ENCODE data around the gene MAN1A1. TPM values are rescaled to one million over a fixed set of nuclear protein-coding genes. Genes with fewer than 3 reads are reported as not detected.

The MAN1A1 gene
- polyA plus RNA-seq, 1 experiment: 27.5 TPM

- no peaks in the 10 kb centered on the region for H3K27me3 ChIP-seq (ENCODE audit: control insufficient read depth, insufficient read depth, low read length)
- H3K9me3 ChIP-seq (ENCODE audit: control insufficient read depth, insufficient read depth, low read length): no peaks in the 10 kb centered on the region
- POLR2A ChIA-PET: no interaction called here
- no peak overlapping the region for H3K4me3 ChIP-seq (ENCODE audit: low read depth, low read length)
- CTCF ChIA-PET: no interaction called here
- DNase-seq (ENCODE audit: low read depth, low spot score): no peak
- TF ChIP-seq, protein P1, sequence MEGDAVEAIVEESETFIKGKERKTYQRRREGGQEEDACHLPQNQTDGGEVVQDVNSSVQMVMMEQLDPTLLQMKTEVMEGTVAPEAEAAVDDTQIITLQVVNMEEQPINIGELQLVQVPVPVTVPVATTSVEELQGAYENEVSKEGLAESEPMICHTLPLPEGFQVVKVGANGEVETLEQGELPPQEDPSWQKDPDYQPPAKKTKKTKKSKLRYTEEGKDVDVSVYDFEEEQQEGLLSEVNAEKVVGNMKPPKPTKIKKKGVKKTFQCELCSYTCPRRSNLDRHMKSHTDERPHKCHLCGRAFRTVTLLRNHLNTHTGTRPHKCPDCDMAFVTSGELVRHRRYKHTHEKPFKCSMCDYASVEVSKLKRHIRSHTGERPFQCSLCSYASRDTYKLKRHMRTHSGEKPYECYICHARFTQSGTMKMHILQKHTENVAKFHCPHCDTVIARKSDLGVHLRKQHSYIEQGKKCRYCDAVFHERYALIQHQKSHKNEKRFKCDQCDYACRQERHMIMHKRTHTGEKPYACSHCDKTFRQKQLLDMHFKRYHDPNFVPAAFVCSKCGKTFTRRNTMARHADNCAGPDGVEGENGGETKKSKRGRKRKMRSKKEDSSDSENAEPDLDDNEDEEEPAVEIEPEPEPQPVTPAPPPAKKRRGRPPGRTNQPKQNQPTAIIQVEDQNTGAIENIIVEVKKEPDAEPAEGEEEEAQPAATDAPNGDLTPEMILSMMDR (IDR thresholded peaks at IDR 0.05; ENCODE audit: low read depth, low read length): no peak
- H3K27ac ChIP-seq (ENCODE audit: low read depth, low read length): no peak overlapping the region
Observed at GRCh38 chr6:119283979-119284545, 65.5 kb downstream of the MAN1A1 start.

DNA sequence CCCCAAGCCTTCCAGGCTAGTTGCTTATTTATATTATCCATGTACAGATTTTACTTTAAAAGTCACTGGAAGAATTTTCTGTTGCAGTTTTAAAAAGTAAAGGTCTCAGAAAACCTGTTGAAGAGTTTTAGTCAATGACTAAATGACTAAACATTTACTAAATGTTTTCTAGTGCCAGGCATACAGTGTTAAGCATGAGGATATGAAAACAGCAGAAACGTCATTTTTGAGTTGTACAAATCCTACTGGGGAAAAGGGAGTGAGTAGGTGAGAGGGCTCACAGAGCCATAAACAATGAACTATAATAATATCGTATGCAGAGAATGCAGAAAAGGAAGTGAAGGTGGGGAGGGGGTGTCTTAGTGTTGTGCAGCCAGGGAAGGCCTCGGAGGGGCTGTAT, 66.3 kb downstream of the MAN1A1 start:
- ChIA-PET POLR2A (no interaction called here), CTCF (no interaction called here)
- Histone ChIP-seq H3K27me3 (ENCODE audit: control insufficient read depth, insufficient read depth, low read length) (no peaks in the 10 kb centered on the region), H3K27ac (ENCODE audit: low read depth, low read length) (no peak overlapping the region), H3K9me3 (ENCODE audit: control insufficient read depth, insufficient read depth, low read length) (no peaks in the 10 kb centered on the region), H3K4me3 (ENCODE audit: low read depth, low read length) (no peak overlapping the region)
- no peak for DNase-seq (ENCODE audit: low read depth, low spot score)
- TF ChIP-seq, protein P1 (IDR thresholded peaks at IDR 0.05; ENCODE audit: low read depth, low read length): no peak

DNA sequence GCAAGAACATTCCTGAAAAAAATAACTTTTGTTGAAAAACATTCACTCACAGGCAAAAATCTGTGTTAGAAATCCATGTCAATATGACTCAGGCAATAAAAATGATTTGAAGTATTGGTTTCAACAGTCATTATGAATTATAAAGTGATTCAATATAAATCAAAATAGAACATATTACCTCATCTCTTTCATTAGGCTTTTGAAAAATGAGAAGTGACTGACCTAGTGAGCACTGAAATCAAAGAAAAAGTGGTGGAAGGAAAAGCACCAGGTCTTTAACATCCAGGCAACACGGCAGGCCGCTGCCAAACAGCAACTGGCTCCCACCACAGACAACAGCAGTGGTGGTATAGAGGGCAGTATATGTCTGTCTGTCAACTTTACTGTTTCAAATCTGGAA, 68.9 kb downstream of the MAN1A1 start:
- CTCF ChIA-PET: no interaction called here
- no peaks in the 10 kb centered on the region for H3K9me3 ChIP-seq (ENCODE audit: control insufficient read depth, insufficient read depth, low read length)
- H3K4me3 ChIP-seq (ENCODE audit: low read depth, low read length): no peak overlapping the region
- no peaks in the 10 kb centered on the region for H3K27me3 ChIP-seq (ENCODE audit: control insufficient read depth, insufficient read depth, low read length)
- no peak overlapping the region for H3K27ac ChIP-seq (ENCODE audit: low read depth, low read length)
- TF ChIP-seq, protein P1 (IDR thresholded peaks at IDR 0.05; ENCODE audit: low read depth, low read length): no peak
- POLR2A ChIA-PET: no interaction called here
- DNase-seq (ENCODE audit: low read depth, low spot score): no peak

DNA sequence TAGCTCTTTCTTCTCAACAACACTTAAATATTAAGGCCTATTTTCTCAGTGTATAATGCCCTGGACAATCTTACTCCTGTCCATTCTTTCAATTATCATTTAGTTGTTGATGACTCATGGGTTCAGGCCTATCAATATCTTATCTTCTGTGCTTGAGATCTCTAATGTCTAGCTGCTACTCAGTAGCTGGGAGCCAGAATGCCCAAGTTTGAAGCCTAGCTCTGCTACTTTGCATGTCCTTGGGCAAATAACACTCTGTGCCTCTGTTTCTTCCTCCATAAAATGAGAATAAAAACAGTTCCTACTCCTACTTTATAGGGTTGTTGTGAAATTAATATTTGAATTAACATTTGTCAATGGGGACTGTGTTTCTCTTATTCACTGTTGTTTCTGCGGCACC, 69.5 kb downstream of the MAN1A1 start:
- TF ChIP-seq, protein P1 (IDR thresholded peaks at IDR 0.05; ENCODE audit: low read depth, low read length): no peak
- POLR2A ChIA-PET: no interaction called here
- DNase-seq (ENCODE audit: low read depth, low spot score): no peak
- no peaks in the 10 kb centered on the region for H3K9me3 ChIP-seq (ENCODE audit: control insufficient read depth, insufficient read depth, low read length)
- no peak overlapping the region for H3K4me3 ChIP-seq (ENCODE audit: low read depth, low read length)
- H3K27me3 ChIP-seq (ENCODE audit: control insufficient read depth, insufficient read depth, low read length): no peaks in the 10 kb centered on the region
- CTCF ChIA-PET: no interaction called here
- H3K27ac ChIP-seq (ENCODE audit: low read depth, low read length): no peak overlapping the region

DNA sequence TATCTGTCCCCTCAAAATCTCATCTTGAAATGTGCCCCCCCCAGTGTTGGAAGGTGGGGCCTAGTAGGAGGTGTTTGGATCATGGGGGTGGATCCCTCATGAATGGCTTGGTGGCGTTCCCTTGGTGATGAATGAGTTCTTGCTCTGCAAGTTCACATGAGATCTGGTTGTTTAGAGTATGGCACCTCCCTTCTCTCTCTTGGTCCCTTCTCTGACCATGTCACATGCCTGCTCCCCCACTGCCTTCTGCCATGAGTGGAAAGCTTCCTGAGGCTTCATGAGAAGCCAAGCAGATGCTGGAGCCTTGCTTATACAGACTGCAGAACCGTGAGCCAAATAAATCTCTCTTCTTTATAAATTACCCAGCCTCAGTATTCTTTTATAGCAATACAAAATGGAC, 70.9 kb downstream of the MAN1A1 start:
- TF ChIP-seq, protein P1 (IDR thresholded peaks at IDR 0.05; ENCODE audit: low read depth, low read length): no peak
- Histone ChIP-seq H3K9me3 (ENCODE audit: control insufficient read depth, insufficient read depth, low read length) (no peaks in the 10 kb centered on the region), H3K4me3 (ENCODE audit: low read depth, low read length) (no peak overlapping the region), H3K27ac (ENCODE audit: low read depth, low read length) (no peak overlapping the region), H3K27me3 (ENCODE audit: control insufficient read depth, insufficient read depth, low read length) (no peaks in the 10 kb centered on the region)
- CTCF ChIA-PET: interaction anchor here (0.7 kb wide), 1 partner anchor 35 kb away, joined by 3 read pairs; no protein-coding TSS in a partner anchor
- DNase-seq (ENCODE audit: low read depth, low spot score): no peak
- POLR2A ChIA-PET: no interaction called here
